GM23338 (cell line): Measurements from ENCODE around the gene PPP5C.

Experiments
- CREB1 ChIP-seq: fragments of 250-450 bp; sonication (Bioruptor Pico); IDR thresholded peaks from 2 replicates; pipeline ENCODE4 v1.5.0; 2020; ENCODE audit warnings: low read depth, mild to moderate bottlenecking, moderate library complexity
- EZH2 ChIP-seq: fragments of 200-600 bp; sonication (generic); IDR thresholded peaks from one replicate; pipeline ENCODE4 v1.8.0; 2017; ENCODE audit warnings: antibody characterized with exemption, mild to moderate bottlenecking, low read depth; ENCODE audit not compliant: unreplicated experiment
- EZH2phosphoT487 ChIP-seq: fragments of 200-600 bp; sonication (generic); IDR thresholded peaks from one replicate; pipeline ENCODE4 v1.8.1; 2018; ENCODE audit warnings: antibody characterized with exemption; ENCODE audit not compliant: unreplicated experiment
- JUNB ChIP-seq: IDR thresholded peaks from one replicate; pipeline ENCODE4 v1.6.1; 2016; ENCODE audit warnings: antibody characterized with exemption; ENCODE audit not compliant: unreplicated experiment
- NANOG ChIP-seq: IDR thresholded peaks from 2 replicates; pipeline ENCODE4 v1.6.1; 2016; ENCODE audit warnings: antibody characterized with exemption, borderline replicate concordance
- POLR2AphosphoS5 ChIP-seq: IDR thresholded peaks from 2 replicates; pipeline ENCODE4 v1.6.1; 2016; ENCODE audit warnings: antibody characterized with exemption, low read depth
- STAT1 ChIP-seq: IDR thresholded peaks from one replicate; pipeline ENCODE4 v1.6.1; 2016; ENCODE audit warnings: antibody characterized with exemption; ENCODE audit not compliant: unreplicated experiment
- ZNF114 ChIP-seq: fragments of 250-450 bp; sonication (Bioruptor Pico); IDR thresholded peaks from 2 replicates; pipeline ENCODE4 v1.5.0; 2020; ENCODE audit warnings: mild to moderate bottlenecking, moderate library complexity
- ZNF331 ChIP-seq: fragments of 250-450 bp; sonication (Bioruptor Pico); IDR thresholded peaks from 2 replicates; pipeline ENCODE4 v1.5.0; 2020; ENCODE audit warnings: low read depth, mild to moderate bottlenecking, moderate library complexity
- TF ChIP-seq, protein P1 (sequence below), 2 experiments: fragments of 200-600 bp in 1 of 2; sonication (generic) in 1 of 2; conservative IDR thresholded peaks; 2 replicates each; pipeline versions ENCODE4 v1.5.1 to v1.6.1; 2016 to 2017; ENCODE audit warnings: antibody characterized with exemption in 2 of 2, low read depth in 2 of 2, mild to moderate bottlenecking in 2 of 2, moderate library complexity in 1 of 2
- TF ChIP-seq, protein P2 (sequence below): IDR thresholded peaks from one replicate; pipeline ENCODE4 v1.6.1; 2018; ENCODE audit warnings: antibody characterized with exemption; ENCODE audit not compliant: unreplicated experiment
- TF ChIP-seq, protein P3 (sequence below): fragments of 250-450 bp; sonication (Bioruptor Pico); IDR thresholded peaks from 2 replicates; pipeline ENCODE4 v1.5.0; 2020; ENCODE audit warnings: mild to moderate bottlenecking, moderate library complexity

DNA sequence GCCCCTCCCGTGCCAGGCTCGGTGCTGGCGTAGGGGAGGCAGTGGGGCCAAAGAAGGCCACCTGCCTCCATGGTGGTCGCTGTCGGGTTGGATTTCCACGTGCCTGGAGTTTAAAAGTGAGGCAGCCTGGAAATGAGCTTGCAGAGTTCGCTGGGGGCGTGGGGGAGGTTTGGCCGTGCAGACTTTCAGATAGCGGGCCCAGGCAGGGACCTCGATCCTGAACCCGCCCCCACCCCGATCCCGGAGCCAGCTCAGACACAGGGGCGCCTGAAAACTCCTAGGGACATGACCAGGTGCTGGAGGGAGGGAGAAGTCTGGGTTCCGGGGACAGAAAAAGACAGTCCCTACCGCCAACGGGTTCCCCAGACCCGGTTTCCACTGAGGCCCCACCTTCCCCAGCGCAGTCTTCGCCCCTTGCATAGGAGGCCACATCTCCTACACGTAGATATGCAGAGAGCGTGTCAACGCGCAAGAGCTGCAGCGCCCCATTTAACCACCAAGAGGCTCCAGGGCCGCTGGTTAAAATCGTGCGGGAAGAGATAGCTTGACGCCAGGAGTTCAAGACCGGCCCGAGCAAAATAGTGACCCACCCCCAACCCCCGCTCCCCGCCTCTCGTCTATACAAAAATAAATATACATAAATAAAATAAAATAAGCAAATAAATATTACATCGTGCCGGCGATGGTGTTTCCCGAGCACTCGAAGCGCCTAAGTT, 58.0 kb downstream of the PPP5C start:
- TF ChIP-seq EZH2phosphoT487 = no peak
- TF ChIP-seq, protein P1, sequence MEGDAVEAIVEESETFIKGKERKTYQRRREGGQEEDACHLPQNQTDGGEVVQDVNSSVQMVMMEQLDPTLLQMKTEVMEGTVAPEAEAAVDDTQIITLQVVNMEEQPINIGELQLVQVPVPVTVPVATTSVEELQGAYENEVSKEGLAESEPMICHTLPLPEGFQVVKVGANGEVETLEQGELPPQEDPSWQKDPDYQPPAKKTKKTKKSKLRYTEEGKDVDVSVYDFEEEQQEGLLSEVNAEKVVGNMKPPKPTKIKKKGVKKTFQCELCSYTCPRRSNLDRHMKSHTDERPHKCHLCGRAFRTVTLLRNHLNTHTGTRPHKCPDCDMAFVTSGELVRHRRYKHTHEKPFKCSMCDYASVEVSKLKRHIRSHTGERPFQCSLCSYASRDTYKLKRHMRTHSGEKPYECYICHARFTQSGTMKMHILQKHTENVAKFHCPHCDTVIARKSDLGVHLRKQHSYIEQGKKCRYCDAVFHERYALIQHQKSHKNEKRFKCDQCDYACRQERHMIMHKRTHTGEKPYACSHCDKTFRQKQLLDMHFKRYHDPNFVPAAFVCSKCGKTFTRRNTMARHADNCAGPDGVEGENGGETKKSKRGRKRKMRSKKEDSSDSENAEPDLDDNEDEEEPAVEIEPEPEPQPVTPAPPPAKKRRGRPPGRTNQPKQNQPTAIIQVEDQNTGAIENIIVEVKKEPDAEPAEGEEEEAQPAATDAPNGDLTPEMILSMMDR (conservative IDR thresholded peaks at IDR 0.05; ENCODE audit: low read depth in 2 of 2) = peak; percentile 30 to 44; a peak in 3 of 4 replicates
- no peak for TF ChIP-seq EZH2
- TF ChIP-seq, protein P2, sequence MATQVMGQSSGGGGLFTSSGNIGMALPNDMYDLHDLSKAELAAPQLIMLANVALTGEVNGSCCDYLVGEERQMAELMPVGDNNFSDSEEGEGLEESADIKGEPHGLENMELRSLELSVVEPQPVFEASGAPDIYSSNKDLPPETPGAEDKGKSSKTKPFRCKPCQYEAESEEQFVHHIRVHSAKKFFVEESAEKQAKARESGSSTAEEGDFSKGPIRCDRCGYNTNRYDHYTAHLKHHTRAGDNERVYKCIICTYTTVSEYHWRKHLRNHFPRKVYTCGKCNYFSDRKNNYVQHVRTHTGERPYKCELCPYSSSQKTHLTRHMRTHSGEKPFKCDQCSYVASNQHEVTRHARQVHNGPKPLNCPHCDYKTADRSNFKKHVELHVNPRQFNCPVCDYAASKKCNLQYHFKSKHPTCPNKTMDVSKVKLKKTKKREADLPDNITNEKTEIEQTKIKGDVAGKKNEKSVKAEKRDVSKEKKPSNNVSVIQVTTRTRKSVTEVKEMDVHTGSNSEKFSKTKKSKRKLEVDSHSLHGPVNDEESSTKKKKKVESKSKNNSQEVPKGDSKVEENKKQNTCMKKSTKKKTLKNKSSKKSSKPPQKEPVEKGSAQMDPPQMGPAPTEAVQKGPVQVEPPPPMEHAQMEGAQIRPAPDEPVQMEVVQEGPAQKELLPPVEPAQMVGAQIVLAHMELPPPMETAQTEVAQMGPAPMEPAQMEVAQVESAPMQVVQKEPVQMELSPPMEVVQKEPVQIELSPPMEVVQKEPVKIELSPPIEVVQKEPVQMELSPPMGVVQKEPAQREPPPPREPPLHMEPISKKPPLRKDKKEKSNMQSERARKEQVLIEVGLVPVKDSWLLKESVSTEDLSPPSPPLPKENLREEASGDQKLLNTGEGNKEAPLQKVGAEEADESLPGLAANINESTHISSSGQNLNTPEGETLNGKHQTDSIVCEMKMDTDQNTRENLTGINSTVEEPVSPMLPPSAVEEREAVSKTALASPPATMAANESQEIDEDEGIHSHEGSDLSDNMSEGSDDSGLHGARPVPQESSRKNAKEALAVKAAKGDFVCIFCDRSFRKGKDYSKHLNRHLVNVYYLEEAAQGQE = no peak
- TF ChIP-seq JUNB = no peak
- TF ChIP-seq CREB1 (CRISPR knock-in tag) = peak; percentile 19; the same call in 1 of the 2 replicates
- no peak for TF ChIP-seq POLR2AphosphoS5
- TF ChIP-seq ZNF114 (CRISPR knock-in tag) = no peak
- TF ChIP-seq ZNF331 (CRISPR knock-in tag) = no peak
- no peak for TF ChIP-seq NANOG
- TF ChIP-seq, protein P3, sequence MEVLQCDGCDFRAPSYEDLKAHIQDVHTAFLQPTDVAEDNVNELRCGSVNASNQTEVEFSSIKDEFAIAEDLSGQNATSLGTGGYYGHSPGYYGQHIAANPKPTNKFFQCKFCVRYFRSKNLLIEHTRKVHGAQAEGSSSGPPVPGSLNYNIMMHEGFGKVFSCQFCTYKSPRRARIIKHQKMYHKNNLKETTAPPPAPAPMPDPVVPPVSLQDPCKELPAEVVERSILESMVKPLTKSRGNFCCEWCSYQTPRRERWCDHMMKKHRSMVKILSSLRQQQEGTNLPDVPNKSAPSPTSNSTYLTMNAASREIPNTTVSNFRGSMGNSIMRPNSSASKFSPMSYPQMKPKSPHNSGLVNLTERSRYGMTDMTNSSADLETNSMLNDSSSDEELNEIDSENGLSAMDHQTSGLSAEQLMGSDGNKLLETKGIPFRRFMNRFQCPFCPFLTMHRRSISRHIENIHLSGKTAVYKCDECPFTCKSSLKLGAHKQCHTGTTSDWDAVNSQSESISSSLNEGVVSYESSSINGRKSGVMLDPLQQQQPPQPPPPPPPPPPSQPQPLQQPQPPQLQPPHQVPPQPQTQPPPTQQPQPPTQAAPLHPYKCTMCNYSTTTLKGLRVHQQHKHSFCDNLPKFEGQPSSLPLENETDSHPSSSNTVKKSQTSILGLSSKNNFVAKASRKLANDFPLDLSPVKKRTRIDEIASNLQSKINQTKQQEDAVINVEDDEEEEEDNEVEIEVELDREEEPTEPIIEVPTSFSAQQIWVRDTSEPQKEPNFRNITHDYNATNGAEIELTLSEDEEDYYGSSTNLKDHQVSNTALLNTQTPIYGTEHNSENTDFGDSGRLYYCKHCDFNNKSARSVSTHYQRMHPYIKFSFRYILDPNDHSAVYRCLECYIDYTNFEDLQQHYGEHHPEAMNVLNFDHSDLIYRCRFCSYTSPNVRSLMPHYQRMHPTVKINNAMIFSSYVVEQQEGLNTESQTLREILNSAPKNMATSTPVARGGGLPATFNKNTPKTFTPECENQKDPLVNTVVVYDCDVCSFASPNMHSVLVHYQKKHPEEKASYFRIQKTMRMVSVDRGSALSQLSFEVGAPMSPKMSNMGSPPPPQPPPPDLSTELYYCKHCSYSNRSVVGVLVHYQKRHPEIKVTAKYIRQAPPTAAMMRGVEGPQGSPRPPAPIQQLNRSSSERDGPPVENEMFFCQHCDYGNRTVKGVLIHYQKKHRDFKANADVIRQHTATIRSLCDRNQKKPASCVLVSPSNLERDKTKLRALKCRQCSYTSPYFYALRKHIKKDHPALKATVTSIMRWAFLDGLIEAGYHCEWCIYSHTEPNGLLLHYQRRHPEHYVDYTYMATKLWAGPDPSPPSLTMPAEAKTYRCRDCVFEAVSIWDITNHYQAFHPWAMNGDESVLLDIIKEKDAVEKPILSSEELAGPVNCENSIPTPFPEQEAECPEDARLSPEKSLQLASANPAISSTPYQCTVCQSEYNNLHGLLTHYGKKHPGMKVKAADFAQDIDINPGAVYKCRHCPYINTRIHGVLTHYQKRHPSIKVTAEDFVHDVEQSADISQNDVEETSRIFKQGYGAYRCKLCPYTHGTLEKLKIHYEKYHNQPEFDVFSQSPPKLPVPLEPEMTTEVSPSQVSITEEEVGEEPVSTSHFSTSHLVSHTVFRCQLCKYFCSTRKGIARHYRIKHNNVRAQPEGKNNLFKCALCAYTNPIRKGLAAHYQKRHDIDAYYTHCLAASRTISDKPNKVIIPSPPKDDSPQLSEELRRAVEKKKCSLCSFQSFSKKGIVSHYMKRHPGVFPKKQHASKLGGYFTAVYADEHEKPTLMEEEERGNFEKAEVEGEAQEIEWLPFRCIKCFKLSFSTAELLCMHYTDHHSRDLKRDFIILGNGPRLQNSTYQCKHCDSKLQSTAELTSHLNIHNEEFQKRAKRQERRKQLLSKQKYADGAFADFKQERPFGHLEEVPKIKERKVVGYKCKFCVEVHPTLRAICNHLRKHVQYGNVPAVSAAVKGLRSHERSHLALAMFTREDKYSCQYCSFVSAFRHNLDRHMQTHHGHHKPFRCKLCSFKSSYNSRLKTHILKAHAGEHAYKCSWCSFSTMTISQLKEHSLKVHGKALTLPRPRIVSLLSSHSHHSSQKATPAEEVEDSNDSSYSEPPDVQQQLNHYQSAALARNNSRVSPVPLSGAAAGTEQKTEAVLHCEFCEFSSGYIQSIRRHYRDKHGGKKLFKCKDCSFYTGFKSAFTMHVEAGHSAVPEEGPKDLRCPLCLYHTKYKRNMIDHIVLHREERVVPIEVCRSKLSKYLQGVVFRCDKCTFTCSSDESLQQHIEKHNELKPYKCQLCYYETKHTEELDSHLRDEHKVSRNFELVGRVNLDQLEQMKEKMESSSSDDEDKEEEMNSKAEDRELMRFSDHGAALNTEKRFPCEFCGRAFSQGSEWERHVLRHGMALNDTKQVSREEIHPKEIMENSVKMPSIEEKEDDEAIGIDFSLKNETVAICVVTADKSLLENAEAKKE (CRISPR knock-in tag) = no peak
- TF ChIP-seq STAT1 = no peak
